Ovary (tissue), 9 donors: ENCODE data around the gene MRPL30. TPM values are rescaled to one million over a fixed set of nuclear protein-coding genes. Genes with fewer than 3 reads are reported as not detected.
A peak's percentile ranks its signal among the peaks of the same experiment; 100 is the strongest.

Experiments
- DNase-seq, 5 donors: peaks; one replicate each; pipeline ENCODE4 v3.0.0-alpha.2; 2019 to 2020
- H3K27ac ChIP-seq, 2 donors: fragments of 200-600 bp; one replicate each; pipeline versions ENCODE4 v1.5.1 to v1.8.0; 2019 to 2022
- H3K27me3 ChIP-seq: fragments of 200-600 bp; one replicate; pipeline ENCODE4 v1.8.0; 2022
- H3K36me3 ChIP-seq: fragments of 200-600 bp; sonication (generic); one replicate; pipeline ENCODE4 v1.5.1; 2019
- H3K4me1 ChIP-seq: one replicate; pipeline ENCODE4 v1.8.1; 2013; ENCODE audit warnings: mild to moderate bottlenecking, moderate library complexity; ENCODE audit not compliant: insufficient read depth
- H3K4me3 ChIP-seq: fragments of 200-600 bp; sonication (generic); one replicate; pipeline ENCODE4 v1.5.1; 2017
- H3K9me3 ChIP-seq, 2 donors: fragments of 200-600 bp in 1 of 2; sonication (generic) in 1 of 2; one replicate each; pipeline versions ENCODE4 v1.5.1 to v1.8.1; 2013 to 2019; ENCODE audit warnings: mild to moderate bottlenecking in 1 of 2, moderate library complexity in 1 of 2
- CTCF ChIP-seq, 3 donors: fragments of 450-650 bp in 2 of 3; fragments of 200-600 bp in 1 of 3; IDR thresholded peaks; one replicate each; pipeline versions ENCODE4 v1.5.1 to v1.8.0; 2016 to 2022; ENCODE audit warnings: antibody characterized with exemption in 3 of 3, mild to moderate bottlenecking in 1 of 3
- EP300 ChIP-seq: sonication (generic); formaldehyde crosslinking; IDR thresholded peaks from one replicate; pipeline ENCODE4 v1.6.1; 2017; ENCODE audit warnings: antibody characterized with exemption
- POLR2A ChIP-seq: fragments of 450-650 bp; IDR thresholded peaks from one replicate; pipeline ENCODE4 v1.6.1; 2017; ENCODE audit warnings: antibody characterized with exemption, mild to moderate bottlenecking, moderate library complexity
- WGBS, 3 donors: extraction: QIAGEN DNeasy Blood & Tissue Kit in 1 of 3; methylation state at CpG; one replicate each; pipeline versions ENCODE4 v1.1.5 to v1.1.7; 2013 to 2017; 5-methylcytosine and 5-hydroxymethylcytosine counted together
- intact Hi-C, 4 donors: fragments of 100-400 bp; cut with DNase I; formaldehyde crosslinking; loops; one replicate each; pipeline versions ENCODE4 v1.11.0 to v1.15.1; 2022 to 2023
- polyA plus RNA-seq, 2 donors: library from polyadenylated mRNA; stranded (reverse); fragments of 200-250 nt in 1 of 2; fragments of 350-450 nt in 1 of 2; fragmentation: Illumina TruSeq in 1 of 2; extraction: RNeasy Lipid Tissue Mini Kit (QIAGEN cat#74804) in 1 of 2; gene quantifications; one replicate each; pipeline ENCODE4 v1.2.3, GENCODE V29; 2013 to 2014
- total RNA-seq, 7 donors: library from RNA; depleted of rRNA in 2 of 7; stranded (reverse); fragments of >200 nt in 2 of 7; fragmentation: NEBNext Ultra II Directional in 3 of 7; extraction: Animal tissue kit (Norgen Biotek cat#: 25700) in 3 of 7; gene quantifications; one replicate each; pipeline versions ENCODE4 v1.1.0 to v1.2.4, GENCODE V29; 2016 to 2023
- donor health status: DM: no; HTN: no; CAD: no; lungs with moderate emphysema.
- donor health status: DM: no; HTN: no; CAD: no.
- donor health status: Bipolar disorder and iron deficiency.
- donor health status: DM: yes; HTN: yes; CAD: no.
- donor health status: DM: no; HTN: no; CAD: no.
- donor health status: DM: yes; HTN: yes; CAD: no.

The MRPL30 gene
- total and polyA plus RNA-seq, 9 donors = 18.7 to 43.8 (median 21.8) TPM

- no peaks in the 10 kb centered on the region for H3K27me3 ChIP-seq
- H3K4me3 ChIP-seq = peak overlapping the region; percentile 86
- DNase-seq = no peak
- peak overlapping the region; percentile 88 to 92 for H3K27ac ChIP-seq
- H3K9me3 ChIP-seq = no peaks in the 10 kb centered on the region
- no peak for TF ChIP-seq EP300
- TF ChIP-seq CTCF (IDR thresholded peaks at IDR 0.05) = peak in 1 of 3 donors; percentile 4
- peaks cover 9% of the 10 kb centered on the region for H3K4me1 ChIP-seq
- intact Hi-C loops = no loop called here
- no peaks in the 10 kb centered on the region for H3K36me3 ChIP-seq
- WGBS, 3 donors = 34 to 42% (median 35%) methylated on average over 12 of the region's 12 CpGs
These were observed 26.9 kb upstream of the MRPL30 start for GRCh38 chr2:99153921-99154604.

- 0 to 1% (median 0%) methylated on average over 64 to 70 of the region's 70 CpGs for WGBS, 3 donors
These were observed 26.1 kb upstream of the MRPL30 start, which contains the start of the genes LIPT1 and TSGA10 for GRCh38 chr2:99154643-99155536. Gene LIPT1, plus strand, starts transcription at chr2:99154967. Its CDS starts 6,991 bp downstream, at chr2:99161958. Gene TSGA10, minus strand, starts transcription at chr2:99154942. Its CDS starts 45,503 bp downstream, at chr2:99109439.

GRCh38 chr2:99156891-99157290 is 24.1 kb upstream of the MRPL30 start:
- no peaks in the 10 kb centered on the region for H3K27me3 ChIP-seq
- DNase-seq = no peak
- 81 to 97% (median 86%) methylated on average over 1 of the region's 1 CpG for WGBS, 3 donors
- no peaks in the 10 kb centered on the region for H3K36me3 ChIP-seq
- H3K27ac ChIP-seq = no peak overlapping the region
- intact Hi-C loops = no loop called here
- no peak overlapping the region for H3K4me3 ChIP-seq
- H3K9me3 ChIP-seq = no peaks in the 10 kb centered on the region
- TF ChIP-seq POLR2A (no peak), CTCF (IDR thresholded peaks at IDR 0.05) (no peak), EP300 (no peak)
- H3K4me1 ChIP-seq = peaks cover 9% of the 10 kb centered on the region

More at GRCh38 chr2:99154643-99155536, 26.1 kb upstream of the MRPL30 start, which contains the start of the genes LIPT1 and TSGA10:
- H3K27me3 ChIP-seq = no peaks in the 10 kb centered on the region
- H3K27ac ChIP-seq = peak within 1 kb of the TSS; percentile 88 to 92
- TF ChIP-seq EP300 (peak; percentile 73), POLR2A (peak; percentile 90), CTCF (IDR thresholded peaks at IDR 0.05) (no peak)
- H3K4me3 ChIP-seq = peak within 1 kb of the TSS; percentile 86
- no peaks in the 10 kb centered on the region for H3K9me3 ChIP-seq
- intact Hi-C loops = no loop called here
- H3K4me1 ChIP-seq = peaks cover 9% of the 10 kb centered on the region
- H3K36me3 ChIP-seq = no peaks in the 10 kb centered on the region
- DNase-seq = peak; percentile 93 to 95 (median 94)

DNA sequence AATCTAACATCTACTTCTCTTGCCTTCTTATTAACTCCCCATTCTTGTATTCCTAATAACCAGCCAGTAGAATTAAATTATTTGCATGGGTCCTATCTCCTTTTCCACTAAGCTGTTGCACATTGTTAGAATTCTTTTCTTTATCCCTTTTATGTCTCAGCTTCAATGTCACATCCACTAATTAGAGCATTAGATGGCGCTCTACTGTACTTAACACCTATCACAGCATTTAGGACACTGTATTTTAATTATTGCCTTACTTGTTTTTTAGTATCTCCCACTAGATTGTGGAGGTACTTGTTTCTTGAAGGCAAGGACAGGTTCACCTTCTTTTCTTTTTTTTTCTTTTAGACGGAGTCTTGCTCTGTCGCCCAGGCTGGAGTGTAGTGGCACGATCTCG is 22.4 kb upstream of the MRPL30 start:
- intact Hi-C loops = no loop called here
- TF ChIP-seq CTCF (IDR thresholded peaks at IDR 0.05) (no peak), EP300 (no peak)
- Histone ChIP-seq H3K9me3 (no peaks in the 10 kb centered on the region), H3K4me3 (no peak overlapping the region), H3K27ac (no peak overlapping the region), H3K27me3 (no peaks in the 10 kb centered on the region), H3K4me1 (peaks cover 9% of the 10 kb centered on the region), H3K36me3 (no peaks in the 10 kb centered on the region)
- no peak for DNase-seq
- WGBS, 3 donors = 88 to 95% (median 90%) methylated on average over 5 of the region's 5 CpGs
